Astrocyte (in vitro differentiated cells and primary cell): ENCODE measurements around the gene PIH1D1.

Source experiments
- CTCF ChIP-seq: IDR thresholded peaks from 2 replicates; pipeline ENCODE4 v1.5.1; 2011; ENCODE audit warnings: low read depth, mild to moderate bottlenecking, inconsistent platforms, low read length, moderate library complexity; ENCODE audit not compliant: insufficient read depth
- EZH2 ChIP-seq: IDR thresholded peaks from 2 replicates; pipeline ENCODE4 v1.6.1; 2012; ENCODE audit warnings: mild to moderate bottlenecking, low read length, inconsistent platforms; ENCODE audit not compliant: insufficient read depth

- TF ChIP-seq CTCF, result peak; percentile 77
- no peak for TF ChIP-seq EZH2
These were observed 22.4 kb upstream of the PIH1D1 start, which contains the start of gene FLT3LG for GRCh38 chr19:49473868-49474541.
